Posterior cingulate gyrus (tissue), 11 donors: ENCODE measurements around the gene METTL18.
"Not testable (repeated sequence)": the region's sequence is repeated elsewhere in the genome, so short reads cannot be mapped to it uniquely, and the experiment has no call there.

Experiments used
- DNase-seq, 10 donors: peaks; one replicate each; pipeline versions ENCODE4 v3.0.0 to v3.0.0-alpha.2; 2020 to 2021; ENCODE audit warnings: mixed read lengths in 3 of 10
- intact Hi-C: fragments of 100-400 bp; cut with DNase I; formaldehyde crosslinking; loops from one replicate; pipeline ENCODE4 v1.15.1; 2023

The METTL18 gene

DNA sequence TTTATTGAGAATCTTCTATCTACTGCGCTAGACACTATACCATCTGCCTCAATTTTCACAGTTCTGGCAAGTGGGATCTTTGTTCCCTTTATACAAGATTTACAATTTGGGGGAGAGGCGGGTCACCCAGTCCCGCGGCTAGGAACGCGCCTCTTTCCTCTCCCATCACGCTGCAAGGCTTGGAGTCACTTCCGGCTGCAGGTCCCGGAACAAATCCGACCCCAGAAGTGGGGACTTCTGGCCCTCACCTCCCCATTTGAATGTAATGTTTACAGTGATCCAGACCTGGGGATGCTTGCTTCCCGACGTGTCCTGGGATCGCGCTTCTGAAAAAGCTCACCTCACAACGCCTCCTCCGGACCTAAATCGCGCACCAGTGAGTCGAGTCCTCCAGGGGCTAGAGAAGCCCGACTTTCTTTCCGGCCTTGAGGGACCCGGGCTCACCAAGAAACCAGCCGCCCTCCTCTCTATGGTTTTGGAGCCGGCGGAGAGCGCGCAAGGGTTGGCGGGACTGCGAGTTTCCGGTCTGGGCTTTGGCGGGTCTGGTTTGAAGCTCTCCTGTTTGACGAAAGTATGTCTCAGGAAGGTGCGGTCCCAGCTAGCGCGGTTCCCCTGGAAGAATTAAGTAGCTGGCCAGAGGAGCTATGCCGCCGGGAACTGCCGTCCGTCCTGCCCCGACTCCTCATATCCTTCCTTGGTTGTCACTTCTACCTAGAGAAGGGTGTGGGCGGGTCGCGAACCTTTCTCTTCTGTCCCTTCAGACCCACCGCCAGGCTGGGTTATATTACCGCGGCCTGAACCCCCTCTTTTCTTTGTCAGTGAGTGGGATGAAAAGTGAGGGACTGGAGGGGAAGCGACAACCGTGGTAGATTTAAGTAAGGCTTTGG, at the start of gene METTL18:
Gene METTL18 (minus strand): TSS at position 378 of the 887 bp plus-strand sequence. CDS start 1,212 bp downstream, outside the sequence.
- intact Hi-C loops = loop anchor here (2.0 kb wide), 1 partner anchor 100 kb away; no protein-coding TSS in a partner anchor
- peak; percentile 89 to 99 (median 93) for DNase-seq

DNA sequence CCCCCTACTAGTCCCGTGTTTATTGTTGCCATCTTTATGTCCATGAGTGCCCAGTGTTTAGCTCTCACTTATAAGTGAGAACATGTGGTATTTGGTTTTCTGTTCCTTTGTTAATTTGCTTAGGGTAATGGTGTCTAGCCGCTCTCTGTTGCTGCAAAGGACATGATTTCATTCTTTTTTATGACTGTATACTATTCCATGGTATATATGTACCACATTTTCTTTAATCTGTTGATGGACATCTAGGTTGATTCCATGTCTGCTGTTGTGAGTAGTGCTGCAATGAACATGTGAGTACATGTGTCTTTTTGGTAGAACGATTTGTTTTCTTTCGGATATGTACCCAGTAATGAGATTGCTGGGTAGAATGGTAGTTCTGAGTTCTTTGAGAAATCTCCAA, 44.2 kb upstream of the METTL18 start:
- intact Hi-C loops = no loop called here
- no peak for DNase-seq

DNA sequence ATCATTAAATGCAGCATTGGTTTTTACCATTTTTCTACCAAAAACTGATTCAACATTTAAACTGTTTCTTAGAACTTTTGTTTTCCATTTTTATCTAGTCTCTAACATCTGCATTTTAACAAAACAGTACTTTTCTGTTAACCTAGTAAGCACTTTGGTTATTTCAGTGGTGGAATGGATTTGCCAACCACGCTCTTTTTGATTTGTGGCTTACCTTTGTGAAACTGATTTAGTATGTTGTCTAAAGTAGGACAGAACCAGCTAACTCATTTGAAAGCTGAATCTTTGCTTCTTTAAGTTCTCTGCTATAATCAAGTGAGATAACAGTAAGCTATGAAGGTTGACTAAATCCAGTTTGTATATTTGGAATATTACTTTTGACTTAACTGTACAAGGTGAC, 41.5 kb upstream of the METTL18 start:
- intact Hi-C loops = no loop called here
- no peak for DNase-seq

- DNase-seq = no peak
- intact Hi-C loops = no loop called here
Observed at GRCh38 chr1:169835647-169836046, 40.9 kb upstream of the METTL18 start.

DNA sequence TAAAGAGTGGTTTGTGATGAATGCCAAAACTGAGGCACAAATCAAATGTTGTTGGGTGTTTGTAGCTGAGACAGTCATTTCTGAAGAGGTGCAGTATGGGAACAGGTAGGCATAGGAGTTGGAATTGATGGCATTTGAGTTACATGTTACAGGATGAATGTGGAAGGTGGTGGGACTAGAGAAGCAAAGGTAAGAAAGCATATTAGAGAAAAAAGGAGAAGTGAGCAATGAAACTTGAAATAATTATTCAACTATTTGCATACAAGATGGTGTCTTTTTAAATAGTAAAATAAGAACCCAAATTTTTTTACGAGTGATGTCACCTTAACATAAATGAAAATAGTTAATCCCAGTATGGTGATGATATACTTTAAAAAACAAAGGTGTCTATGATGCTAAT, 40.2 kb upstream of the METTL18 start:
- intact Hi-C loops = no loop called here
- no peak for DNase-seq

- intact Hi-C loops = no loop called here
- DNase-seq = no peak
Observed at GRCh38 chr1:169833179-169833901, 38.6 kb upstream of the METTL18 start.

DNA sequence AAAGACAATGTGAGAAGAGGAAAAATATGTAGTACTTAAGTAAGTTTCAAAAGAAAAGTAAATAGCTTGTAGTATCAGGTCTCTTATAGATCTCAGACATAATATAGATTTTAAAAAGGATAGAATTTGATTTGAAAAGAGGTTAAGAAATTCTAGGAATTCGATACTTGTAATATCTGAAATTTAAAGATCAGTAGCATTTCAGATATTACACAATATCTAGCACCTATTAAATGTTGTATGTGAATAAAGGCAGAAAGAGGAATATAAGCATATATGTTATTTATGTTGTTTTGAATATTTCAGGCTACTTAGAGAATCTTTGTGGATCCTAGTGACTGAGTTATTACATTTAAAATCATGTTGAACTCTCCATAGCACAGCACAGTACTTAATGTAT, 35.0 kb upstream of the METTL18 start:
- intact Hi-C loops = no loop called here
- DNase-seq = no peak

GRCh38 chr1:169824153-169824552, 29.4 kb upstream of the METTL18 start:
- no peak for DNase-seq
- intact Hi-C loops = no loop called here

- DNase-seq = no peak
- intact Hi-C loops = no loop called here
Observed at GRCh38 chr1:169821500-169821899, 26.8 kb upstream of the METTL18 start.

DNA sequence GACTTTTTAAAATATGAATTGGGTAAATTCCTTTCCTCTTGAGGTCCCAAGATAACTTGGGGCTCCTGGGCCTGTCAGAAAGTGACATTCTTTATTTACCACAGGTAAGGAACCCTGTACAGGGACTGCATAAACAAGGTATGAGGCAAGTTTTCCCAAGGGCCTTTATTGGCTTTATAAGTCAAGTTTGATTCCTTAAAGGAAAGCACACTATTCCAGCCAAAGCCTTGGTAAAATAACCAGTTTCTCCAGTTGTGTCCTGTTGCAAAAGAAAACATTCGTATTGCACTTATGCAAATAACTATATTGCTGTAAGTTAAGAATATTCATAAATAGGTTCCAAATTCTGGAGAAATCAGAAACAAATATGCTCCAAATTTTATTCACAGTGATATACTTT, 21.9 kb upstream of the METTL18 start:
- intact Hi-C loops = no loop called here
- DNase-seq = no peak

DNA sequence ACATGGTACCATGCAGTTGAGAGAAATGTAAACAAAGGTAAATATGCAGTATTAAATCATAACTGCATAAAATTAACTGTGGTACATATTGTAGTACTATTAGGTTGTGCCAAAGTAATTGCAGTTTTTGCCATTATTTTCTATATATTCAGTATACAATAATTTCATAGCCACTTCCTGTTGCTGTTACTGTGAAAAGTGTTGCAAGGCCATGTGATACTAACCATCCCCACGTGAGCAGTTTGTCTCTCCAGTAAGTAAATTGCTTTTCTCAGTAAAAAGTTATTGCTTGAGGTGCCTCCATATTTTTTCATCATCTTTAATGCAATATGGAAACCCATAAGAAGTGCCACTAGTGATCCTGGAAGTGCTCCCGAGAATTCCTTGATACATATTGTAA, 19.6 kb upstream of the METTL18 start:
- intact Hi-C loops = no loop called here
- DNase-seq = no peak

DNA sequence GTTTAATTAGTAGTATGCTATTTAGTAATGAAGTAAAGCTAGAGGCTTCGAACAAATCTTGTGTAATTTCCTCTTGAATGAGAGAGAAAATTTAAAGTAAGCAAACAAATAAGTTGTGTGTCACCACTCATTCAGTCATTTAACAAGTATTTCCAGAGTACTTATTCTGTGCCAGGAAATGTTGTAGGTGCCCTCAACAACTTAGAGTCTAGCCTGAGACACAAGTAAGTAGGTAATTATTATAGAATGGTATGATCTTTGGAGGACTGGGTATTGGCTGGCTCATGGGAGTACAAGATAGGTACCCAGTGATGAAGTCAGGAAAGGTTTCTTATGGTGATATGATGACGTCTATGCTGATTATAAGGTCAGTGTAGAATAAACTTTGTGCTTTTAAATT, 17.4 kb upstream of the METTL18 start:
- DNase-seq = no peak
- intact Hi-C loops = no loop called here

GRCh38 chr1:169811418-169812035, 16.8 kb upstream of the METTL18 start:
- intact Hi-C loops = not testable (repeated sequence)

GRCh38 chr1:169809370-169810095, 14.8 kb upstream of the METTL18 start:
- intact Hi-C loops = loop anchor here (1.0 to 5.0 kb wide), 2 partner anchors 208 to 257 kb away; no protein-coding TSS in a partner anchor
- no peak for DNase-seq

More at GRCh38 chr1:169811418-169812035, 16.8 kb upstream of the METTL18 start:
- DNase-seq = not testable (repeated sequence)

DNA sequence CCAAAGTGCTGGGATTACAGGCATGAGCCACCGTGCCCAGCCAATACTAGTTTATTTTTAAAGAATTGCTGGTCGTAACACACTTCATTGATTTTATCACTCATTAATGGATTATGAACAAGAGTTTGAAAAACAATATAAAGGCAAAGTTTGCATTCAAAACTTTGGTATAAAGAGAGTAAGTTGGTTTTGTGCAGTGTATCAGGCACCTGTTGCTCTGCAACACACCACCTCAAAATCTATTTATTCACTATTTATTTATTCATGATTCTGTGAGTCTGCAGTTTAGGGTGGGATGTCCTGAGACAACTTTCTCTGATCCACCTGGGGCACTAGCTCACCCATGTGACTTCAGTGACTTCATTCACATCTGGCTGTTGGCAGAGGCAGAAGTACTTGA, 10.2 kb upstream of the METTL18 start:
- DNase-seq = no peak
- intact Hi-C loops = loop anchor here (5.0 kb wide), 1 partner anchor 253 kb away; no protein-coding TSS in a partner anchor

DNA sequence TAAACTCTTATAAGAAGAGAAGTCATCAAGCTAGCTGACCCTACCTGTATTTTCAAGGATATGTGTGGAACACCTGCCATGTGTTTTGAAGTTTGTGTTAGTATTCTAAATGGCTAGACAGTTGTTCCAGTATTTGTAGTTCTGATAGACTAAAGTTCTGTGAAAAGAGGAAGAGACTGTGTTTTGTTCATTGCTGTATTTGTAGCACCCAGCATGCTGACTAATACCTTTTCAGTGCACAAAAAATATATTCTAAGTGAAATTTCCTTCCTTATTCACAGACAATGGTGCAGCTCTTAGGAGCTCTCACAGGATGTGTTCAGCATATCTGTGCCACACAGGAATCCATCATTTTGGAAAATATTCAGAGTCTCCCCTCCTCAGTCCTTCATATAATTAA, 8.2 kb upstream of the METTL18 start:
- intact Hi-C loops = no loop called here
- no peak for DNase-seq

- DNase-seq = no peak
- intact Hi-C loops = no loop called here
Observed at GRCh38 chr1:169797281-169797680, 2.6 kb upstream of the METTL18 start.

DNA sequence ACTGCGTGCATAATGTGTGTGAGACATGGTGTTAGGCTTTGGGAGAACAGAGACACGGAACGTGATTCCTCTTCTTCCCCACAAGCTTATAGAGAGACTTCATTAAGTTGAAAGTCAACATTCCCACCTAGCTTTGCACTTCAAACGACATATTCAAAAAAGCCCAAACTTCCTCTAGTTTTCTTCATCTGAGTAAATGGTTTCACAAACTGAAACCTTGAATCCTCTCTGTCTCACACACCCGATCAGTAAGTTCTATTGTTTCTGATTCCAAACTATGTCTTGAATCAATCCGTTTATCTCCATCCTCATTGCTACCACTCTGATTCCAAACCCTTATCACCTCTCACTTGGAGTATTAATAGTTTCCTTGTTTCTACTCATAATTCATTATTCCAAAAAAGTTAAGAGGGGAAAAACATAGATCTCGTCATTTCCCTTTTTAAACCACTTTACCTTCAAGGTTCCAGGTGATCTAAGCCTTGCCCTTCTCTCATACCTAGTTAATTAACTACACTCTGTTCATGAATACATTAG, 1.6 kb upstream of the METTL18 start:
- intact Hi-C loops = no loop called here
- no peak for DNase-seq

- intact Hi-C loops = loop anchor here (2.0 kb wide), 1 partner anchor 99 kb away; no protein-coding TSS in a partner anchor
- no peak for DNase-seq
Observed at GRCh38 chr1:169795687-169796086, 980 bp upstream of the METTL18 start.

- DNase-seq = no peak
- intact Hi-C loops = loop anchor here (2.0 kb wide), 1 partner anchor 101 kb away; no protein-coding TSS in a partner anchor
Observed at GRCh38 chr1:169793730-169794129, 977 bp downstream of the METTL18 start.
